SK-N-SH treated with all-trans-retinoic acid at 6 μM for 48 hours (cell line): ENCODE measurements around the gene MCTP2.

ENCODE experiments used
- ATAC-seq: fragments of 200-7000 bp; cut with Tn5 transposase; 3 replicates; pipeline ENCODE4 v1.9.1; 2020; ENCODE audit warnings: mild to moderate bottlenecking, moderate library complexity
- ARNTL ChIP-seq: fragments of 450-650 bp; formaldehyde crosslinking; IDR thresholded peaks from 2 replicates; pipeline ENCODE4 v1.5.0; 2020; ENCODE audit warnings: low read depth, mild to moderate bottlenecking, moderate library complexity, borderline replicate concordance
- CSDC2 ChIP-seq: fragments of 250-450 bp; sonication (Bioruptor Pico); IDR thresholded peaks from 2 replicates; pipeline ENCODE4 v1.5.0; 2020; ENCODE audit warnings: mild to moderate bottlenecking, moderate library complexity
- ESRRG ChIP-seq: fragments of 250-450 bp; sonication (Bioruptor Pico); IDR thresholded peaks from 2 replicates; pipeline ENCODE4 v1.6.1; 2021; ENCODE audit warnings: mild to moderate bottlenecking
- GLIS3 ChIP-seq: fragments of 250-450 bp; sonication (Bioruptor Pico); IDR thresholded peaks from 2 replicates; pipeline ENCODE4 v1.5.0; 2020; ENCODE audit warnings: mild to moderate bottlenecking, moderate library complexity
- ISL1 ChIP-seq: fragments of 250-450 bp; sonication (Bioruptor Pico); IDR thresholded peaks from 2 replicates; pipeline ENCODE4 v2.1.2; 2022; ENCODE audit warnings: mild to moderate bottlenecking, moderate library complexity
- OSR1 ChIP-seq: fragments of 250-450 bp; sonication (Bioruptor Pico); IDR thresholded peaks from 2 replicates; pipeline ENCODE4 v1.8.0; 2022; ENCODE audit warnings: moderate library complexity, mild to moderate bottlenecking, inconsistent platforms
- PPARA ChIP-seq: fragments of 250-450 bp; sonication (Bioruptor Pico); IDR thresholded peaks from 2 replicates; pipeline ENCODE4 v1.5.0; 2020; ENCODE audit warnings: mild to moderate bottlenecking, borderline replicate concordance
- RARB ChIP-seq: fragments of 250-450 bp; sonication (Bioruptor Pico); IDR thresholded peaks from 2 replicates; pipeline ENCODE4 v1.8.0; 2021; ENCODE audit warnings: mild to moderate bottlenecking, moderate library complexity
- SNAI2 ChIP-seq: fragments of 250-450 bp; sonication (Bioruptor Pico); IDR thresholded peaks from 2 replicates; pipeline ENCODE4 v1.5.0; 2020; ENCODE audit warnings: mild to moderate bottlenecking, moderate library complexity
- TCF4 ChIP-seq: fragments of 250-450 bp; sonication (Bioruptor Pico); IDR thresholded peaks from 2 replicates; pipeline ENCODE4 v1.8.0; 2021; ENCODE audit warnings: mild to moderate bottlenecking, moderate library complexity, borderline replicate concordance
- TOX ChIP-seq: fragments of 250-450 bp; sonication (Bioruptor Pico); IDR thresholded peaks from 2 replicates; pipeline ENCODE4 v1.8.0; 2021; ENCODE audit warnings: mild to moderate bottlenecking, moderate library complexity, borderline replicate concordance
- ZFP3 ChIP-seq: fragments of 250-450 bp; sonication (Bioruptor Pico); IDR thresholded peaks from 2 replicates; pipeline ENCODE4 v1.5.0; 2020; ENCODE audit warnings: mild to moderate bottlenecking, moderate library complexity
- ZFP30 ChIP-seq: fragments of 450-650 bp; formaldehyde crosslinking; IDR thresholded peaks from 2 replicates; pipeline ENCODE4 v1.5.0; 2022; ENCODE audit warnings: mild to moderate bottlenecking, moderate library complexity
- ZNF565 ChIP-seq: fragments of 450-650 bp; formaldehyde crosslinking; conservative IDR thresholded peaks from 2 replicates; pipeline ENCODE4 v1.5.0; 2020; ENCODE audit warnings: low read depth, mild to moderate bottlenecking, moderate library complexity
- ZNF70 ChIP-seq: fragments of 450-650 bp; formaldehyde crosslinking; IDR thresholded peaks from 2 replicates; pipeline ENCODE4 v1.5.0; 2020; ENCODE audit warnings: mild to moderate bottlenecking, moderate library complexity
- ZNF8 ChIP-seq: fragments of 450-650 bp; formaldehyde crosslinking; IDR thresholded peaks from 2 replicates; pipeline ENCODE4 v1.5.0; 2020; ENCODE audit warnings: mild to moderate bottlenecking, moderate library complexity
- TF ChIP-seq, protein P1 (sequence below): fragments of 250-450 bp; sonication (Bioruptor Pico); IDR thresholded peaks from 2 replicates; pipeline ENCODE4 v1.8.0; 2020; ENCODE audit warnings: mild to moderate bottlenecking, moderate library complexity, borderline replicate concordance
- TF ChIP-seq, protein P2 (sequence below): fragments of 250-450 bp; sonication (Bioruptor Pico); IDR thresholded peaks from 2 replicates; pipeline ENCODE4 v1.5.1; 2021; ENCODE audit warnings: mild to moderate bottlenecking, moderate library complexity
- TF ChIP-seq, protein P3 (sequence below): fragments of 250-450 bp; sonication (Bioruptor Pico); IDR thresholded peaks from 2 replicates; pipeline ENCODE4 v1.8.0; 2021; ENCODE audit warnings: low read depth, mild to moderate bottlenecking, moderate library complexity, borderline replicate concordance
- TF ChIP-seq, protein P4 (sequence below): fragments of 250-450 bp; sonication (Bioruptor Pico); IDR thresholded peaks from 2 replicates; pipeline ENCODE4 v1.5.1; 2020; ENCODE audit warnings: low read depth, mild to moderate bottlenecking, moderate library complexity
- TF ChIP-seq, protein P5 (sequence below): fragments of 250-450 bp; sonication (Bioruptor Pico); IDR thresholded peaks from 2 replicates; pipeline ENCODE4 v1.5.0; 2020; ENCODE audit warnings: mild to moderate bottlenecking, moderate library complexity

Gene MCTP2

DNA sequence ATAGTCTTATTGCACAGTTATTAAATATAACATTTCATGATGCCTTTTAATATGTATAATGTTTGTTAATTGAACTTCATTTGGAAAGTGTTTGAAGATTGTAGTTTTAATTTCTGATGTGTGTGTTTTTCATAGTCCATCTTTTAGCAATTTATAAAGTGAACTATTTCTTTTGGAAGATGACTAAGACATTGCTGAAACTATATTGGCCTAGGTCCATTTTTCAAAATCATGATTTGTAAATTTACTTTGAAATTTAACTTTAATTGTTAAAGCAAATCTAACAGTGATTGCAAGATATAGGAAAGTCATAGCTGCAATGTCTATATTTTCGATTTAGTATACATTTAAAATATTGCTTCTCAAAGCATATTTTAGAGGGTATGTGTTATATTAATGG, 30.8 kb downstream of the MCTP2 start:
- no peak for ATAC-seq
- TF ChIP-seq TCF4 (CRISPR knock-in tag) (no peak), CSDC2 (CRISPR knock-in tag) (no peak), ARNTL (CRISPR knock-in tag) (no peak), SNAI2 (no peak), OSR1 (CRISPR knock-in tag) (no peak), PPARA (CRISPR knock-in tag) (no peak), ZFP30 (CRISPR knock-in tag) (no peak), ZNF70 (no peak), RARB (CRISPR knock-in tag) (no peak), ESRRG (CRISPR knock-in tag) (no peak), ZFP3 (CRISPR knock-in tag) (no peak), ISL1 (CRISPR knock-in tag) (no peak)
- TF ChIP-seq, protein P1, sequence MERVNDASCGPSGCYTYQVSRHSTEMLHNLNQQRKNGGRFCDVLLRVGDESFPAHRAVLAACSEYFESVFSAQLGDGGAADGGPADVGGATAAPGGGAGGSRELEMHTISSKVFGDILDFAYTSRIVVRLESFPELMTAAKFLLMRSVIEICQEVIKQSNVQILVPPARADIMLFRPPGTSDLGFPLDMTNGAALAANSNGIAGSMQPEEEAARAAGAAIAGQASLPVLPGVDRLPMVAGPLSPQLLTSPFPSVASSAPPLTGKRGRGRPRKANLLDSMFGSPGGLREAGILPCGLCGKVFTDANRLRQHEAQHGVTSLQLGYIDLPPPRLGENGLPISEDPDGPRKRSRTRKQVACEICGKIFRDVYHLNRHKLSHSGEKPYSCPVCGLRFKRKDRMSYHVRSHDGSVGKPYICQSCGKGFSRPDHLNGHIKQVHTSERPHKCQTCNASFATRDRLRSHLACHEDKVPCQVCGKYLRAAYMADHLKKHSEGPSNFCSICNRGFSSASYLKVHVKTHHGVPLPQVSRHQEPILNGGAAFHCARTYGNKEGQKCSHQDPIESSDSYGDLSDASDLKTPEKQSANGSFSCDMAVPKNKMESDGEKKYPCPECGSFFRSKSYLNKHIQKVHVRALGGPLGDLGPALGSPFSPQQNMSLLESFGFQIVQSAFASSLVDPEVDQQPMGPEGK (CRISPR knock-in tag) = no peak
- TF ChIP-seq, protein P2, sequence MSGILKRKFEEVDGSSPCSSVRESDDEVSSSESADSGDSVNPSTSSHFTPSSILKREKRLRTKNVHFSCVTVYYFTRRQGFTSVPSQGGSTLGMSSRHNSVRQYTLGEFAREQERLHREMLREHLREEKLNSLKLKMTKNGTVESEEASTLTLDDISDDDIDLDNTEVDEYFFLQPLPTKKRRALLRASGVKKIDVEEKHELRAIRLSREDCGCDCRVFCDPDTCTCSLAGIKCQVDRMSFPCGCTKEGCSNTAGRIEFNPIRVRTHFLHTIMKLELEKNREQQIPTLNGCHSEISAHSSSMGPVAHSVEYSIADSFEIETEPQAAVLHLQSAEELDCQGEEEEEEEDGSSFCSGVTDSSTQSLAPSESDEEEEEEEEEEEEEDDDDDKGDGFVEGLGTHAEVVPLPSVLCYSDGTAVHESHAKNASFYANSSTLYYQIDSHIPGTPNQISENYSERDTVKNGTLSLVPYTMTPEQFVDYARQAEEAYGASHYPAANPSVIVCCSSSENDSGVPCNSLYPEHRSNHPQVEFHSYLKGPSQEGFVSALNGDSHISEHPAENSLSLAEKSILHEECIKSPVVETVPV = no peak
- TF ChIP-seq, protein P3, sequence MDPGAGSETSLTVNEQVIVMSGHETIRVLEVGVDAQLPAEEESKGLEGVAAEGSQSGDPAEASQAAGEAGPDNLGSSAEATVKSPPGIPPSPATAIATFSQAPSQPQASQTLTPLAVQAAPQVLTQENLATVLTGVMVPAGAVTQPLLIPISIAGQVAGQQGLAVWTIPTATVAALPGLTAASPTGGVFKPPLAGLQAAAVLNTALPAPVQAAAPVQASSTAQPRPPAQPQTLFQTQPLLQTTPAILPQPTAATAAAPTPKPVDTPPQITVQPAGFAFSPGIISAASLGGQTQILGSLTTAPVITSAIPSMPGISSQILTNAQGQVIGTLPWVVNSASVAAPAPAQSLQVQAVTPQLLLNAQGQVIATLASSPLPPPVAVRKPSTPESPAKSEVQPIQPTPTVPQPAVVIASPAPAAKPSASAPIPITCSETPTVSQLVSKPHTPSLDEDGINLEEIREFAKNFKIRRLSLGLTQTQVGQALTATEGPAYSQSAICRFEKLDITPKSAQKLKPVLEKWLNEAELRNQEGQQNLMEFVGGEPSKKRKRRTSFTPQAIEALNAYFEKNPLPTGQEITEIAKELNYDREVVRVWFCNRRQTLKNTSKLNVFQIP = no peak
- TF ChIP-seq, protein P4, sequence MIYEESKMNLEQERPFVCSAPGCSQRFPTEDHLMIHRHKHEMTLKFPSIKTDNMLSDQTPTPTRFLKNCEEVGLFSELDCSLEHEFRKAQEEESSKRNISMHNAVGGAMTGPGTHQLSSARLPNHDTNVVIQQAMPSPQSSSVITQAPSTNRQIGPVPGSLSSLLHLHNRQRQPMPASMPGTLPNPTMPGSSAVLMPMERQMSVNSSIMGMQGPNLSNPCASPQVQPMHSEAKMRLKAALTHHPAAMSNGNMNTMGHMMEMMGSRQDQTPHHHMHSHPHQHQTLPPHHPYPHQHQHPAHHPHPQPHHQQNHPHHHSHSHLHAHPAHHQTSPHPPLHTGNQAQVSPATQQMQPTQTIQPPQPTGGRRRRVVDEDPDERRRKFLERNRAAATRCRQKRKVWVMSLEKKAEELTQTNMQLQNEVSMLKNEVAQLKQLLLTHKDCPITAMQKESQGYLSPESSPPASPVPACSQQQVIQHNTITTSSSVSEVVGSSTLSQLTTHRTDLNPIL (CRISPR knock-in tag) = no peak

DNA sequence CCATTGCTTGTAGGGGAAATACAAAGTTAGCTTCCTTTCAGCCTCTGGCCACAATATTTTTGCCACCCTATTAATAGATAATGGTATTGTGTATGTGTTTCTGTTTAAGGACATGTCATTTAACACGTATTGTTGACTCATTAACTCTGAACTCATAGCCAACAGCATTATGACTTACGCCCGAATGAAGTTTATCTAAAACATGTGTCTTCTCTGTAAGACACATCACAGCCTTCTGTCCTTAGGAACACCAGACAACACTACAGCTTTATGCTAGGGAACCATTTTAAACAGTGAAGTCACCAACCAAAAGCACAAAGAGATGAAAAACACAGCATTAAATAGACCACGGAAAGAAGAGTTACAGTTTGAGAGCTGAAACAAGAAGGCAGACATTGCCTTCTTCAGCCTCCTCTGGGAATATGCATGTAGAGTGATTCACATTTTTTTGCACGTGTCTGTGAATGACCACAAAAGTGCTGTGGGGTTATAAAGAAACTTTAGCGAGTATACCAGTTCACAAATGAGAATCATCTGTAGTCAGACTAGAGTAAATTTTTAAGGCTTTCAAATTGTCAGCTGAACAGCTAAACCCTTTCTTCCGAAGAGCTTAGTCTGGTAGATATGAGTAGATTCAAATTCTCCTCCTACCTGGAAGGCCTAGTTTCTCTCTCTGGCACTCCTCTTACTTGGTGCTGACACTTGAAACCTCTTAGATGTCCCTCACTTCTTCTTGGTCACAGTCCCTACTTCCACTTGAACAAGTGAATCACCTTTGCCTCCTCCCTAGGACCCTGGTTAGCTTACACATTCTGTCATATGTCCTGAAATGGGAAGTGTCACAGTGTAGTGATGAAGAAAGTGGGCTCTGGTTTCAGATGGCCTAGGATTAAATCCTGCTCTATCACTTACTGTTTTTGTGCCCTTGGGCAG, 32.2 kb downstream of the MCTP2 start:
- ATAC-seq = no peak
- TF ChIP-seq ZFP30 (CRISPR knock-in tag) (no peak), CSDC2 (CRISPR knock-in tag) (no peak), GLIS3 (CRISPR knock-in tag) (no peak), ZNF8 (CRISPR knock-in tag) (no peak), ESRRG (CRISPR knock-in tag) (no peak), ZNF565 (CRISPR knock-in tag) (no peak), ZFP3 (CRISPR knock-in tag) (no peak), SNAI2 (no peak), ARNTL (CRISPR knock-in tag) (no peak), ZNF70 (no peak), TOX (CRISPR knock-in tag) (no peak), RARB (CRISPR knock-in tag) (no peak), ISL1 (CRISPR knock-in tag) (no peak)
- TF ChIP-seq, protein P5, sequence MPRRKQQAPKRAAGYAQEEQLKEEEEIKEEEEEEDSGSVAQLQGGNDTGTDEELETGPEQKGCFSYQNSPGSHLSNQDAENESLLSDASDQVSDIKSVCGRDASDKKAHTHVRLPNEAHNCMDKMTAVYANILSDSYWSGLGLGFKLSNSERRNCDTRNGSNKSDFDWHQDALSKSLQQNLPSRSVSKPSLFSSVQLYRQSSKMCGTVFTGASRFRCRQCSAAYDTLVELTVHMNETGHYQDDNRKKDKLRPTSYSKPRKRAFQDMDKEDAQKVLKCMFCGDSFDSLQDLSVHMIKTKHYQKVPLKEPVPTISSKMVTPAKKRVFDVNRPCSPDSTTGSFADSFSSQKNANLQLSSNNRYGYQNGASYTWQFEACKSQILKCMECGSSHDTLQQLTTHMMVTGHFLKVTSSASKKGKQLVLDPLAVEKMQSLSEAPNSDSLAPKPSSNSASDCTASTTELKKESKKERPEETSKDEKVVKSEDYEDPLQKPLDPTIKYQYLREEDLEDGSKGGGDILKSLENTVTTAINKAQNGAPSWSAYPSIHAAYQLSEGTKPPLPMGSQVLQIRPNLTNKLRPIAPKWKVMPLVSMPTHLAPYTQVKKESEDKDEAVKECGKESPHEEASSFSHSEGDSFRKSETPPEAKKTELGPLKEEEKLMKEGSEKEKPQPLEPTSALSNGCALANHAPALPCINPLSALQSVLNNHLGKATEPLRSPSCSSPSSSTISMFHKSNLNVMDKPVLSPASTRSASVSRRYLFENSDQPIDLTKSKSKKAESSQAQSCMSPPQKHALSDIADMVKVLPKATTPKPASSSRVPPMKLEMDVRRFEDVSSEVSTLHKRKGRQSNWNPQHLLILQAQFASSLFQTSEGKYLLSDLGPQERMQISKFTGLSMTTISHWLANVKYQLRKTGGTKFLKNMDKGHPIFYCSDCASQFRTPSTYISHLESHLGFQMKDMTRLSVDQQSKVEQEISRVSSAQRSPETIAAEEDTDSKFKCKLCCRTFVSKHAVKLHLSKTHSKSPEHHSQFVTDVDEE (CRISPR knock-in tag) = no peak
- TF ChIP-seq, protein P2 = no peak
- TF ChIP-seq, protein P4 (CRISPR knock-in tag) = no peak
- TF ChIP-seq, protein P1 (CRISPR knock-in tag) = no peak
- TF ChIP-seq, all 23 proteins: peak for 0
